HG03175 (cell line): ENCODE results near the gene NDUFS8.

ENCODE experiments used
- ATAC-seq: cut with Tn5 transposase; IDR thresholded peaks from one replicate; pipeline ENCODE4 v1.9.1; 2021; ENCODE audit warnings: mild to moderate bottlenecking, moderate library complexity; ENCODE audit not compliant: unreplicated experiment

NDUFS8 gene

DNA sequence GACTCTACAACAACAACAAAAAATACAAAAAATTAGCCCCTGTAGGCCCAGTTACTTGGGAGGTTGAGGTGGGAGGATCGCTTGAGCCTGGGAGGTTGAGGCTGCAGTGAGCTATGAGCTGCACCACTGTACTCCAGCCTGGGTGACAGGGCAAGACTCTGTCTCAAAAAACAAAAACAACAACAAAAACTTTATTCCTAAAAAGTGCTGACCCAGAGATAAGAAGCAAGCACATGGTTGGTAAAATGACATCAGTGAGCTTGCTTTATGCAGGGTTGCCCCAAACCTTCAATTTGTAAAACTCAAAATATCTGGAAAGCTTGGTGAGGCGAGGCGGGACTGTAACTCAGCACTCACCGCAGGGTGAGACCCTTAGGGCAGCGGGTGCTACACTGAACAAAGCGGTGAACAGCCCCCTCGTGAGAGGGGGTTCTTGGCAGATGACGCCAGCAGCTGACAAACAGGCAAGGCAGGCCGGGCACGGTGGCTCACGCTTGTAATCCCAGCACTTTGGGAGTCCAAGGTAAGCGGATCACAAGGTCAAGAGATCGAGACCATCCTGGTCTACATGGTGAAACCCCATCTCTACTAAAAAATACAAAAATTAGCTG lies 4.9 kb downstream of the NDUFS8 start:
- no peak for ATAC-seq

DNA sequence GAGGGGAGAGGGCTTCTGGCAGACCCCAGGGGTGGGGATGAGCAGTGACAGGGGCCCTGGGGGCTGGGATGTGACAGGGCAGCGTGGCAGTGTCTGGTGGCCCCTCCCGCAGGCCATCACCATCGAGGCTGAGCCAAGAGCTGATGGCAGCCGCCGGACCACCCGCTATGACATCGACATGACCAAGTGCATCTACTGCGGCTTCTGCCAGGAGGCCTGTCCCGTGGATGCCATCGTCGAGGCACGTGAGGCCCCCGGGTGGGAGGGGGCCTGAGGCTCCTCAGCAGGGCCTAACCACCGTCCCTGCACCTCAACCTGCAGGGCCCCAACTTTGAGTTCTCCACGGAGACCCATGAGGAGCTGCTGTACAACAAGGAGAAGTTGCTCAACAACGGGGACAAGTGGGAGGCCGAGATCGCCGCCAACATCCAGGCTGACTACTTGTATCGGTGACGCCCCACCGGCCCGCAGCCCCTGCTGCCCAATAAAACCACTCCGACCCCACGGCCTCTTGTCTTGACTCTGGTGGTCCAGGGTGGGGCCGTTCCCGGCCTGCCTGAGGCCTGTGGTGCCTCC lies 5.7 kb downstream of the NDUFS8 start:
- no peak for ATAC-seq

DNA sequence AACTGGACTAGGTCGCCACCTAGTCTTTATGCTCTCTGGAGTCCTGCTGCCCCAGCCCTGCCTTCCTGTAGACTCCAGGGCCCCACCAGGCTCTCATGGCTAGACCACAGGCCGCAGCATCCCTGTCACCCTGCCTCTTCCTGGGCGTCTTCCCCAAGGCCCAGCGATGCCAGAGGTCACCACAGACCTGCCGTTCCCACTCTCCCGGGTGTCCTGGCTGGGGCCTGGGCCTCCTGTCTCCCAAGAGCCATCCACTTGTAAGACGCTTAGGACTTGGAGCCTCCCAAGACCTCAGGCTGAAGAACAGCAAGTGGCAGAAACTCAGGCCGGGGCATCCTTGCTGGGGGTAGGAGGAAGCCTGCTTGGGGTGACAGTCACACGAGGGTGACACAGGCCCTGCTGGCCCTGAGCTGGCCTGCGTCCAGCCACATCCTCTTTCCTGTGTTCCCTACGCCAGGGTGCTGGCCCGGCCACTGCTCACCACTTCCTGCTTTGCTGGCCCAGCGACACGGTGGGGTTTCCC lies 6.3 kb downstream of the NDUFS8 start:
- no peak for ATAC-seq

DNA sequence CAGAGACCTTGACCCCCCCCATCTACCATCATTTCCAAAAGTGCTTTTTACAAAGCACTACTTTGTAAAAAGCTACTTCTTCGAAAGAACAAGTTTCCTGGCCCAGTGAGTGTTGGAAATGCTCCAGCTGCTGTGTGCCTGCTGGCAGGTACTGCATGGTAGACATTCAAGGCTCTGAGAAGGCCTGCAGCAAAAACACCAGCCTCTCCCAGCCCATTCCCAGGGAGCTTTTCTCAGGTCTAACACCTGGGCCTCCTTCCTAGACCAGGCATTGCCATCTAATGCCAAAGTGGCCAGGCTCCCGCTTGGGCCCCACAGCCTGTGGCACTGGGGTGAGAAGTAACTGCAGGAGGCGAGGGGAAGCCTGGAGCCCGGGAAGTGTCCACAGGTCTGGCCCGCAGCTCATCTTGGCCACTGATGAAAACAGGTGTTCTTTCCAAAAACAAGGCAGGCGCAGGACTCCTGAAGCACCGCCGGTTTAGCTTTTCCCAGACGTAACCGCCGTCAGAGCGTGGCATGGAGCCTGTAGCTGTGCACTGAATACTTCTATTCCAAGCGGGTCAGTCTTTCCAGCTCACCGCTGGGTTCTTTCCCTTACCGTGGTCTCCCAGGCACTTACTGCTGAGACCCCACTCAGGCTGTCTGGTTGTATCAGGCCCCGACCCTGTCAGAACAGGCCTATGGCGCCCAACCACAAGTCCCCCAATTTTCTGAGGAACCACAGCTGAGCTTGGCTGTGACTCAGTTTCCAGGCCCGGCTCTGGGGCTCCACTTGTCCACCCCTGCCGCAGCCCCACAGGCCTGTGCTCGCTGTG lies 7.1 kb downstream of the NDUFS8 start:
- ATAC-seq, result no peak

DNA sequence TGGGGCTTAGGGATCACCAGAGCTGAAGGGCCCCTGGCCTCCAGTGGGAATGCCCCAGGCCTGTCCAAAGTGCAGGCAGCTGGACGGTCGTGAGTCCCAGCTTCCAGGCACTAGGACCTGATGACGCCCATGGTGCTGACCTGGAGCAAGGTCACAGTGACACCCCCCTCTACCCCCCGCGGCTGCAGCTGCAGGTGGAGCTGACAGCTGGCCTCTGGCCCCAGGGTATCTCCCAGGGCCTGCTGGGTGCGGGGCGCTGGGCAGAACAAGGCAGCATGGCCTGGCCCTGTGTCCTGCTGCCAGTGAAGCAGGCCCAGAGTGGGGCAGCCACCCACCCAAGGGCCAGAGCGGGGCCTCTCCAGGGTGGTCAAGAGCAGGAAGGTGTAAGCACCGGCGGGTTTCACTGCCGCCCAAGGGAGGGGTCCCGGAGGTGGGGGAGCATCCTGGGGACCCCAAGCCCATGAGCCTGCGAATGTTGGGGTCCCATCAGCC lies 7.8 kb downstream of the NDUFS8 start:
- ATAC-seq, result no peak

DNA sequence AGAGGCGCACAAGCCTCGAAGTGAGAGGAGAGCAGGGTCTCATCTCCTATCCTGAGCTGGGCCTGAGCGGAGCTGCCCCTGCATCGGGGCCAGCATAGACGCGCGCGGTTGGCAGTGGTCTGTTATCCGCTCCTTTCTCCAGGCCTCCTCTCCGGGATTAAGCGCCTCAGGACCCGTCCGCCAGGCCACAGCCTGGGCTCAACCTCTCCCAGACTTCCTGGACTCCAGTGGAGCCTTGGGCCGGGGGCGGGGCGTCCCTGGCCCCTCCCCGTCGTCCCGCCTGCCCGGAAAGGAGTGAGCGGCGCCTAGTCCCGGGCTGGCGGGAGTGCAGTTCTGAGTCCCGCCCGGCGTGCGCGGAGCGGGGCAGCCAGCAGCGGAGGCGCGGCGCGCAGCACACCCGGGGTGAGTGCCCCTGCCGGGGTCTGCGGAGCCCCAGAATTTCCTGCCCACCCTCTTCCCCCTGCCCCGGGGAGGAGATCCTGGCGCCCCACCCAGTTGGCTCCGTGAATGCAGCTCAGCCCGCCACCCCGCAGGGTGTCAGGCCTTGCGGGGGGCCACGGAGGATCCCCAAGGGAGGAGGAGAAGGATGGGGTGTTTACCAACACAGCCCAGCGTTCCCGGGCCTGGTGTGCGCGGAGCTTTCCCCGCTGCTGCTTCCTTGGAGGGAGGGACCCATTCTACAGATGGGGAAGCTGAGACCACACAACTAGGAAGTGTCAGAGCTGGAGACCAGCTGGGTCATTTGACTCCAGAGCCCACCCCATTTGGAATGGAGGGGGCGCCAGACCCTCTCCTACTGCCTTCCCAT lies 8.4 kb downstream of the NDUFS8 start, which contains the start of gene TCIRG1:
Gene TCIRG1 (plus strand): TSS at position 308 of the 808 bp plus-strand sequence. CDS start 2,247 bp downstream, outside the sequence.
- ATAC-seq, result no peak

DNA sequence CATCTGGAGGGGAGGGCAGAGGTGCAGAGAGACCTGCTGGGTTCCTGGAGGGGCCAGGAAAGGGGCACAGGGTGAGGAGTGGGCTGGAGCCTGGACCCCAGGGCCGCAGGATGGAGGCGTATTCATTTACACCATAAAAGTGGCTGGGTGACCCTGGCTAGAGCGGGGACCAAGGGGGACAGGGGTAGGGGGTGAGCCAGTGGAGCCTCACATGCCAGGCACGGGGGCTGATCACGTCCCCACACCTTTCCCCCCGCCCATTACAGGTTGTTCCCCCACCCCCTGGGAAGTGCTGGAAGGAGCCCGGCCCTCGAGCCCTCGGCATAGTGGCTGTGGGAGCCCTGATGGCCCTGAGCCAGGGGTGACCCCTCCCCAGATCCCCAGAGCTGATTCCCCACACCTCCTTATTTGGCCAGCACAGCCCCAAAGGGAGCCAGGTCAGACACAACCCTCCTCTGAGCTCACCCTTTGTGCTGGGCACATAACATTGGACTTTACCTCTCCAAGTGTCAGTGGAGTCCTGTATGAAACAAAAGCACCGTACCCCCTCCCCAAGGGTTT lies 9.1 kb downstream of the NDUFS8 start:
- peak; percentile 7 for ATAC-seq

DNA sequence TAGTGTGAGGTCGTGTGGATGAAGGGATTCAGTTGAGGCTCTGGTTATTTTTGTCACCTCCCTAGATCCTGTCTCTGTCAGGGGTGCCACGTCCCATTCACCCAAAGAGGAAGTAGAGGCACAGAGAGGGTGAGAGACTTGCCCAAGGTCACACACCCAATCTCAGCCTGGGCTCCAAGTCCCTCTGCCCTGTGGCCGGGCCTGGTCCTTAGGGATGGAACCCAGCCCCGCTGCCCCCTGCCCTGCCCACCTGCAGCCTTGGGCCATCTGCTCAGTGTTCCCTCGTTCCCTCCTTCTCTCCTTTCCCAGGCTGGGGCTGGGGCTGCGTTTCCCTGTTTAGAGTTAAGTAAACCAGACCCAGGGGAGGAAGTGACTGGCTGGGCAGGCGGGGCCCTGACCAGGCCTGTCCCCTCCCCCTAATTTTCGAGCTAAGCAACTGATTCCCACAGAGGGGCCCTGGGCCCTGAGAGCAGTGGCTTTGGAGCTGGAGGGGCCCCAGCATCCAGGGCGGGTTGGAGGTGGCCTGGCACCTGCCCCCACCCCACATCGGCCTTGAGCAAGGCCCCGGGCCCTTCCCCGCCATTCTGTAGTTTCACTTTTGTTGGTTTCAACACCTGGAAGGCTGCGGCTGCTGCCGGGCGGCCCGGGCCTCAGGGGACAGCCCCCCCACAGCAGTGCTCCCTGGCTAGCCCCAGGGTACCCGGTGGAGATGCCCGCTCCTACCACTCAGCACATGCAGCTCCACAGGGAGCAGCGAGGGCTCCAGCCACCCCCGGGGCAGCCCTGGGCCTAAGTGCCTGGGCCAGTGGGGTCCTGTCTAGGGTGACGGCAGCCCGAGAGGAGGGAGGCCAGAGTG lies 9.8 kb downstream of the NDUFS8 start:
- peak; percentile 41 for ATAC-seq

DNA sequence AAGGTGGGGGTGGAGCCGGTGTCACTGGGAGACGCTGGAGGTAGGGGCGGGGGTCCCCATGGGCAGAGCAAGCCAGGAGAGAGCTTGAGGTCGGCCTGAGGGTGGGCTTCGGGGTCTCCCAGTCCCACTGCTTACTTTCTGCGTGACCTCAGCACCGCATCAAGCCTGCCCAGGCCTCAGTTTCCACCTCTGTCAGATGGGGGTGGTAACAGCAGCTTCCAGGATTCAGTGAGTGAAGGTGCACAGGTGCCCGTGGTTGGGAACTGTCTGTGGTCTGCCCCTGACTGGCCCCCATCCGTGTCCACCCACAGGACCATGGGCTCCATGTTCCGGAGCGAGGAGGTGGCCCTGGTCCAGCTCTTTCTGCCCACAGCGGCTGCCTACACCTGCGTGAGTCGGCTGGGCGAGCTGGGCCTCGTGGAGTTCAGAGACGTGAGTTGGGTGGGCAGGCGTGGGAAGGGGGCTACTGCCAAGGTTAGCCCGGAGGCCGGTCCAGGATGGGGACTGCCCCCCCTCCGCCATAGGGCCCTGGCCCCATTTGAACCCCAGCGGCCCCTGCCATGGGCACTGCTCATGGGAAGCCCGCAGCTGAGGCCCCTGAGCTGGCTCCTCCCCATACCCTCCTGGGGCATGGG lies 10.6 kb downstream of the NDUFS8 start:
- ATAC-seq, result no peak

DNA sequence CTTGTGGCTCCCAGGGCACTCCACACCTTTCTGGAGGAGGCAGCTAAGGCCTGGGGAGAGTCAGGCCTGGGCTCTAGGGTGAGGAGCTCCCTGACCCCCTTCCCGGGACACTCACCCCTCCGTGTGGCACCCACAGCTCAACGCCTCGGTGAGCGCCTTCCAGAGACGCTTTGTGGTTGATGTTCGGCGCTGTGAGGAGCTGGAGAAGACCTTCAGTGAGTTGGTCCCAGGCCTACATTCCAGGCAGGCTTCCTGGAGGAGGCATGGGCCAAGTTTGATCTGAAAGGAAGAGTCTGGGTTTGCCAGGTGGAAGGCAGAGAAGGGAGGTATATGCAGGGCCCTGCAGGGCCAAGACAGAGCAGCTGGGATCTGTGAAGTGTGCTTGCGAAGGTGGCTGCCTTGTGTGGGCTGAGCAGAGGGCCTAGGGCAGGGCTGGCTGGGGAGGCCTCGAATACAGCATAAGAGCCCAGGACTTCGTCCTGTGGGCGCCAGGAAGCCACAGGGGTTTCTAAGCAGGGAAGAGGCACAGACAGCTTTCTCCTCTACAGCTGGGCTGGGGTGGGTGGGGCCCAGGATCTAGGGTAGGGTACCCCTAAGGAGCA lies 11.2 kb downstream of the NDUFS8 start:
- ATAC-seq, result no peak

DNA sequence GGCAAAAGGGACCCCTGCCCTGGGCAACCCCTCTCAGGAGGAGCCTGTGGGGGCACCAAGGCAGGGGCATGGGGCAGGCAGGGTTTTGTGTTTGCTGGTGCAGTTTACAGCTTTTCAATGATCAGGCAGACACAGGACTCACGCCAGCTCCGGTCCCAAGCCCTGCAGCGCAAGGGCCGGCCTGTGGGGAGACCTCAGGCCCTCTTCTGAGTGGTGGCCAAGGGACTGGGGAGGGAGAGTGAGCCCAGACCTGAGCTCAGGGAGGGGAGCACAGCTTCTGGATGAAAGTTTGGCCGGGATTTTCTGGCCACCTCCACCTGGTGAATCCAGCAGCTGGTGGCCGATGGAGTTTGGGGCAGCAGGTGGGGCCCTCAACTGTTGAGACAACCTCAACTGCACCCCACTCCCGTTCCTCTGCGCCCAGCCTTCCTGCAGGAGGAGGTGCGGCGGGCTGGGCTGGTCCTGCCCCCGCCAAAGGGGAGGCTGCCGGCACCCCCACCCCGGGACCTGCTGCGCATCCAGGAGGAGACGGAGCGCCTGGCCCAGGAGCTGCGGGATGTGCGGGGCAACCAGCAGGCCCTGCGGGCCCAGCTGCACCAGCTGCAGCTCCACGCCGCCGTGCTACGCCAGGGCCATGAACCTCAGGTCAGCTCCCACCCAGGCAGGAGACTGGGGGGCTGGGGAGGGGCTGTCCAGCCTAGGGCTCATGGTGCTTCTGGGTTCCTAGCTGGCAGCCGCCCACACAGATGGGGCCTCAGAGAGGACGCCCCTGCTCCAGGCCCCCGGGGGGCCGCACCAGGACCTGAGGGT lies 11.9 kb downstream of the NDUFS8 start:
- no peak for ATAC-seq

DNA sequence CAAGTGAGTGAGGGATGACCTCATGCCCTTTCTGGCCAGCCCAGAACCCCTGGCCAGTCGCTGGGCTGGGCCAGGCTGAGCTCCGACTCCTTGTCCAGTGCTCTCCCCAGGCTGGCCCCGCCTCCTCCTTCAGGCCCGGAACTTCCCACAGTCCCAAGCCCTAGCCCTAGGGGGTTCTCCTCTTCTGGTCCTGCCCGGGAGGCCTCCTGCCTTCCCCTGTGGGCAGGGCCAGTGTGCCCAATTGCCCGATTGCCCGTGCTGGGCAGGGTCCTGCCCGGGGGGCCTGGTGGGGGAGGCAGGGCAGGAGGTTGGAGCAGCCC lies 12.5 kb downstream of the NDUFS8 start:
- no peak for ATAC-seq

DNA sequence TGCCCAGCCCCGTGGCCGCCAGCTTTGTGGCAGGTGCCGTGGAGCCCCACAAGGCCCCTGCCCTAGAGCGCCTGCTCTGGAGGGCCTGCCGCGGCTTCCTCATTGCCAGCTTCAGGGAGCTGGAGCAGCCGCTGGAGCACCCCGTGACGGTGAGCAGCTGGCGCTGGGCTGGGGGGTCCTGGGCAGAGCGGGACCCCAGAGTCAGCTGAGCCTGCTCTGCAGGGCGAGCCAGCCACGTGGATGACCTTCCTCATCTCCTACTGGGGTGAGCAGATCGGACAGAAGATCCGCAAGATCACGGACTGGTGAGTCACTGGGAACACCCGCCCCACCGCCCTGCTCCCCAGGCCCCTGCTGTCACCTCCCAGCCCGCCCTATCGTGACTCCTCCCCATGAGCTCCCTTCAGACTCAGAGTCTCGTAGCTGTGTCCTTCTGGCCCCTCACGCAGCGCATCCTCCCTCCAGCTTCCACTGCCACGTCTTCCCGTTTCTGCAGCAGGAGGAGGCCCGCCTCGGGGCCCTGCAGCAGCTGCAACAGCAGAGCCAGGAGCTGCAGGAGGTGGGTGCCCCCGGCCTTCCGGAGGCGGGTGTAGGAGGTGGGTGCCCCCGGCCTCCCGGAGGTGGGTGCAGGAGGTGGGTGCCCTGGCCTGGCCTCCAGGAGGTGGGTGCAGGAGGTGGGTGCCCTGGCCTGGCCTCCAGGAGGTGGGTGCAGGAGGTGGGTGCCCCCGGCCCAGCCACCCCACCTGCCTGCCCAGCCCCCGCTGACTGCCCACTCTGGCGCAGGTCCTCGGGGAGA lies 13.1 kb downstream of the NDUFS8 start:
- no peak for ATAC-seq

DNA sequence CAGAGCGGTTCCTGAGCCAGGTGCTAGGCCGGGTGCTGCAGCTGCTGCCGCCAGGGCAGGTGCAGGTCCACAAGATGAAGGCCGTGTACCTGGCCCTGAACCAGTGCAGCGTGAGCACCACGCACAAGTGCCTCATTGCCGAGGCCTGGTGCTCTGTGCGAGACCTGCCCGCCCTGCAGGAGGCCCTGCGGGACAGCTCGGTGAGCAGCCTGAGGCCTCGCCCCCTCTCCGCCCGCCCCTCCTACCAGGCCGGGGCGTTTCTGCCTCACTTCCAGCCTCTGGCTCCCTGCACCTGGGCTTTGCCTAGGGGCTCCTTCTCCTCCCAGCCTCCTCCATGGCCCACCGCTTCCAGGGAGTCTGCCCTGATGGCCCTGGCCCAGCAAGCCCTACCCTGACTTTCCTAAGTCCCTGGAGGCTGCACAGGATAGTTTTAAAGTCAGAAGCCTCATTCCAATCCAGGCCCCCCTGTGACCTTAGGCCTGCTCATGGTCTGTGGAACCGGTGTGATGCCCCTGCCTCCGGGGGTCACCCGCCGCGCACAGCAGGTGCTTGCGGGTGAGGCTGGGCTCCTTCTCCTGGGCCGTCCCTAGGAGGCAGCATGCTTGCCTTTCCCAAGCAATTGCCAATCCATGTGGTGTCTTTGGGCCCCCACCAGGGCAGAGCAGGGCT lies 13.8 kb downstream of the NDUFS8 start:
- ATAC-seq, result no peak

DNA sequence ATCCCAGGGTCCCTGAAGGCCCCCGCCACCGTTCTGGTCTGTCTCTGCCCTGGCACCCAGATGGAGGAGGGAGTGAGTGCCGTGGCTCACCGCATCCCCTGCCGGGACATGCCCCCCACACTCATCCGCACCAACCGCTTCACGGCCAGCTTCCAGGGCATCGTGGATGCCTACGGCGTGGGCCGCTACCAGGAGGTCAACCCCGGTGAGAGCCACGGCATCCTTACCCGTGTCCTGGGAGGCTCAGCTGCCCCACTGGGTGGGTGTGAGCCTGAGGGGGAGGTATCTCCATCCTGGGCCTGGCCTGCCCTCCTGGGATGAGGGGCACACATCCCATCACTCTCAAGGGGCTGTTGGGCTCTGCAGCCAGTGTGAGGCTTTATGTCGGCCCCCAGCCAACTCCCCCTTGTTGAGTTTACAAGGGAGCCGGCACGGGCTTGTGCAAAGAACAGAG lies 14.4 kb downstream of the NDUFS8 start:
- ATAC-seq, result no peak

DNA sequence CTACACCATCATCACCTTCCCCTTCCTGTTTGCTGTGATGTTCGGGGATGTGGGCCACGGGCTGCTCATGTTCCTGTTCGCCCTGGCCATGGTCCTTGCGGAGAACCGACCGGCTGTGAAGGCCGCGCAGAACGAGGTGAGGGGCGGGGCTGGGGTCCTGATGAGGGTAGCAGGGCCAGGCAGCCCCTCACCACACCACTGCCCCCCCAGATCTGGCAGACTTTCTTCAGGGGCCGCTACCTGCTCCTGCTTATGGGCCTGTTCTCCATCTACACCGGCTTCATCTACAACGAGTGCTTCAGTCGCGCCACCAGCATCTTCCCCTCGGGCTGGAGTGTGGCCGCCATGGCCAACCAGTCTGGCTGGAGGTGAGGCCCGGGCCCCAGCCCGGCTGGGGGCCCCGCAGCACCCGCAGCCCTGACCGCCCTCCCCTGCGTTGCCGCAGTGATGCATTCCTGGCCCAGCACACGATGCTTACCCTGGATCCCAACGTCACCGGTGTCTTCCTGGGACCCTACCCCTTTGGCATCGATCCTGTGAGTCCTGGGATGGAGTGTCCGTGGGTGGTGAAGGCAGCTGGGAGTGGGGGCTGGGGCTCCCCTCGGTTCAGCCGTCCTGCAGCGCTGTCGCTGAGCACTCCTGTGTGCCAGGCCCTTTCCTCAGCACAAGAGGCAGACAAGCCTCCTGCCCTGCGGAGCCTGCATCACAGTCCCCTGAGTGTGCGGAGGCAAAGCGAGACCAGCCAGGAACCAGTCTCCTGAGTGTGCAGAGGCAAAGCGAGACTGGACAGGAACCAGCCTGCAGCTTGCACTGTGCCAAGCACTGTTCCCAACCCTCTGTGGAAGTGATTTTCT lies 17.2 kb downstream of the NDUFS8 start:
- no peak for ATAC-seq
